HCT116 (cell line): Measurements from ENCODE around the gene ZNF578. TPM values are rescaled to one million over a fixed set of nuclear protein-coding genes. Genes with fewer than 3 reads are reported as not detected.
"Not testable (repeated sequence)": the region's sequence is repeated elsewhere in the genome, so short reads cannot be mapped to it uniquely, and the experiment has no call there.

Source experiments
- ATAC-seq: fragments of 200-7000 bp; cut with Tn5 transposase; 2 replicates; pipeline ENCODE4 v1.9.1; 2020; ENCODE audit warnings: mild to moderate bottlenecking, moderate library complexity
- BruUV-seq: library from RNA; stranded (reverse); fragments of 400-500 nt; replicated peaks from 2 replicates; lab custom pipeline; 2021; lab: Mats Ljungman, UMichigan
- CTCF ChIA-PET: fragments of 300-600 bp; sonication (Branson Sonifier 250); formaldehyde crosslinking; loops from one replicate; lab custom pipeline; 2021; ENCODE audit warnings: antibody characterized with exemption; lab: Charles Lee
- POLR2A ChIA-PET: fragments of 300-600, 350-600 bp; sonication (Branson Sonifier 250); formaldehyde crosslinking; loops from one replicate; lab custom pipeline; 2021; ENCODE audit warnings: antibody characterized with exemption; lab: Charles Lee
- RAD21 ChIA-PET, 2 experiments: fragments of 300-600 bp; sonication (Branson Sonifier 250); formaldehyde crosslinking; loops; one replicate each; lab custom pipeline; 2023; ENCODE audit warnings: low total read pairs in 2 of 2; ENCODE audit not compliant: uncharacterized antibody in 2 of 2, unreplicated experiment in 2 of 2, low non-redundant PET in 1 of 2; lab: Charles Lee
- DNase-seq: peaks from one replicate; pipeline ENCODE4 v3.0.0-alpha.2; 2010; ENCODE audit warnings: low read depth, low spot score
- H2AFZ ChIP-seq: fragments of 200-600 bp; shearing (Covaris generic), sonication (generic); 2 replicates; pipeline ENCODE4 v1.6.1; 2017; ENCODE audit warnings: low read depth, mixed run types, mixed read lengths, antibody characterized with exemption, low read length; ENCODE audit not compliant: poor library complexity, severe bottlenecking
- H3K27ac ChIP-seq: 2 replicates; pipeline ENCODE4 v1.5.1; 2012; ENCODE audit warnings: low read depth, low read length
- H3K27me3 ChIP-seq: fragments of 200-600 bp; sonication (generic); 2 replicates; pipeline ENCODE4 v1.6.1; 2016; ENCODE audit warnings: mixed run types, low read length, mixed read lengths; ENCODE audit not compliant: insufficient read depth
- H3K36me3 ChIP-seq, 2 experiments: fragments of 200-500 bp in 1 of 2; fragments of 200-600 bp in 1 of 2; sonication (Bioruptor generic) in 1 of 2; sonication (generic) in 1 of 2; 2 replicates each; pipeline versions ENCODE4 v1.5.1 to v1.6.1; 2014 to 2016; ENCODE audit warnings: low read length in 2 of 2, inconsistent platforms in 1 of 2, mixed read lengths in 1 of 2, mixed run types in 1 of 2; ENCODE audit not compliant: insufficient read depth in 2 of 2, control insufficient read depth in 1 of 2
- H3K4me1 ChIP-seq, 2 experiments: fragments of 200-600 bp in 1 of 2; sonication (generic) in 1 of 2; 2 replicates each; pipeline versions ENCODE4 v1.5.1 to v1.6.1; 2012 to 2017; ENCODE audit warnings: low read length in 2 of 2, inconsistent platforms in 1 of 2, mild to moderate bottlenecking in 1 of 2, mixed read lengths in 1 of 2, mixed run types in 1 of 2, moderate library complexity in 1 of 2; ENCODE audit not compliant: insufficient read depth in 2 of 2, control insufficient read depth in 1 of 2
- H3K4me2 ChIP-seq: fragments of 200-600 bp; sonication (generic); 2 replicates; pipeline ENCODE4 v1.6.1; 2017; ENCODE audit warnings: mixed run types, low read length, mixed read lengths
- H3K4me3 ChIP-seq, 2 experiments: fragments of 200-600 bp in 1 of 2; sonication (generic) in 1 of 2; replicated peaks in 1 of 2; 2 replicates each; pipeline ENCODE4 v1.5.1; 2011 to 2016; ENCODE audit warnings: low read length in 2 of 2, control low read depth in 1 of 2, low read depth in 1 of 2, mild to moderate bottlenecking in 1 of 2, mixed read lengths in 1 of 2, mixed run types in 1 of 2
- H3K79me2 ChIP-seq: fragments of 200-600 bp; sonication (generic); 2 replicates; pipeline ENCODE4 v1.6.1; 2017; ENCODE audit warnings: mild to moderate bottlenecking, mixed run types, low read length, moderate library complexity, mixed read lengths; ENCODE audit not compliant: insufficient read depth
- H3K9ac ChIP-seq: fragments of 200-600 bp; sonication (generic); 2 replicates; pipeline ENCODE4 v1.6.1; 2016; ENCODE audit warnings: low read length, mixed read lengths
- H3K9me2 ChIP-seq: fragments of 200-600 bp; sonication (generic), shearing (Covaris generic); 2 replicates; pipeline ENCODE4 v1.6.1; 2017; ENCODE audit warnings: mixed run types, mild to moderate bottlenecking, moderate library complexity; ENCODE audit not compliant: insufficient read depth
- H3K9me3 ChIP-seq, 2 experiments: fragments of 200-500 bp in 1 of 2; fragments of 200-600 bp in 1 of 2; sonication (Bioruptor generic) in 1 of 2; sonication (generic) in 1 of 2; 2 replicates each; pipeline ENCODE4 v1.6.1; 2014 to 2017; ENCODE audit warnings: low read length in 2 of 2, mixed read lengths in 2 of 2, inconsistent platforms in 1 of 2, low read depth in 1 of 2, mild to moderate bottlenecking in 1 of 2, mixed run types in 1 of 2, moderate library complexity in 1 of 2; ENCODE audit not compliant: control insufficient read depth in 1 of 2, insufficient read depth in 1 of 2
- H4K20me1 ChIP-seq: fragments of 200-600 bp; sonication (generic), shearing (Covaris generic); 2 replicates; pipeline ENCODE4 v1.6.1; 2017; ENCODE audit warnings: mixed run types, mild to moderate bottlenecking, moderate library complexity; ENCODE audit not compliant: insufficient read depth
- CEBPB ChIP-seq: IDR thresholded peaks from 2 replicates; pipeline ENCODE4 v1.6.1; 2012; ENCODE audit warnings: low read depth
- EGR1 ChIP-seq: IDR thresholded peaks from 2 replicates; pipeline ENCODE4 v1.6.1; 2012; ENCODE audit warnings: low read depth
- ELF1 ChIP-seq: IDR thresholded peaks from 2 replicates; pipeline ENCODE4 v1.6.1; 2012; ENCODE audit warnings: low read depth, borderline replicate concordance
- EZH2phosphoT487 ChIP-seq: fragments of 200-600 bp; IDR thresholded peaks from 2 replicates; pipeline ENCODE4 v1.6.1; 2018; ENCODE audit warnings: antibody characterized with exemption, borderline replicate concordance
- FOSL1 ChIP-seq: IDR thresholded peaks from 2 replicates; pipeline ENCODE4 v1.6.1; 2012; ENCODE audit warnings: low read depth
- JUND ChIP-seq: IDR thresholded peaks from 2 replicates; pipeline ENCODE4 v1.6.1; 2012
- POLR2A ChIP-seq: IDR thresholded peaks from 2 replicates; pipeline ENCODE4 v1.7.0; 2011; ENCODE audit warnings: borderline replicate concordance; ENCODE audit not compliant: insufficient read depth, insufficient read length; ENCODE audit errors: extremely low read depth
- POLR2AphosphoS5 ChIP-seq: IDR thresholded peaks from 2 replicates; pipeline ENCODE4 v1.6.1; 2011; ENCODE audit warnings: mild to moderate bottlenecking, low read depth, low read length, moderate library complexity
- SP1 ChIP-seq: IDR thresholded peaks from 2 replicates; pipeline ENCODE4 v1.6.1; 2012; ENCODE audit warnings: low read depth
- SRF ChIP-seq: IDR thresholded peaks from 2 replicates; pipeline ENCODE4 v1.6.1; 2012; ENCODE audit warnings: low read depth
- TCF7L2 ChIP-seq: IDR thresholded peaks from 2 replicates; pipeline ENCODE4 v1.7.0; 2011; ENCODE audit warnings: borderline replicate concordance, inconsistent platforms; ENCODE audit not compliant: insufficient read depth, insufficient read length; ENCODE audit errors: extremely low read depth
- YY1 ChIP-seq: IDR thresholded peaks from 2 replicates; pipeline ENCODE4 v1.6.1; 2011; ENCODE audit warnings: low read length, low read depth, moderate library complexity, mild to moderate bottlenecking; ENCODE audit not compliant: insufficient replicate concordance; ENCODE audit errors: extremely low read depth
- ZFX ChIP-seq: fragments of 450-650 bp; IDR thresholded peaks from 2 replicates; pipeline ENCODE4 v1.6.1; 2017
- ZNF274 ChIP-seq: fragments of 200-500 bp; sonication (Bioruptor generic); IDR thresholded peaks from 2 replicates; pipeline ENCODE4 v1.6.1; 2014; ENCODE audit warnings: mild to moderate bottlenecking, low read depth, low read length, inconsistent platforms
- intact Hi-C: fragments of 100-400 bp; cut with micrococcal nuclease; formaldehyde crosslinking; loops from 2 replicates; pipeline ENCODE4 v1.10.0; 2022
- total RNA-seq: library from RNA; stranded (reverse); gene quantifications from one replicate; pipeline ENCODE4 v1.2.1, GENCODE V29; 2021; ENCODE audit not compliant: unreplicated experiment
- TF ChIP-seq, protein P1 (sequence below): IDR thresholded peaks from 2 replicates; pipeline ENCODE4 v1.6.1; 2012
- TF ChIP-seq, protein P2 (sequence below): IDR thresholded peaks from 2 replicates; pipeline ENCODE4 v1.6.1; 2011; ENCODE audit warnings: mild to moderate bottlenecking, low read length, moderate library complexity; ENCODE audit not compliant: insufficient replicate concordance; ENCODE audit errors: extremely low read depth

Gene ZNF578
- total RNA-seq, 1 experiment from 2014 or later = not detected

- TF ChIP-seq SP1 = no peak
- no peak for TF ChIP-seq FOSL1
- no peak for TF ChIP-seq EZH2phosphoT487
- no peak for TF ChIP-seq CEBPB
Measured at GRCh38 chr19:52533901-52534300, 80.5 kb downstream of the ZNF578 start (continued).

DNA sequence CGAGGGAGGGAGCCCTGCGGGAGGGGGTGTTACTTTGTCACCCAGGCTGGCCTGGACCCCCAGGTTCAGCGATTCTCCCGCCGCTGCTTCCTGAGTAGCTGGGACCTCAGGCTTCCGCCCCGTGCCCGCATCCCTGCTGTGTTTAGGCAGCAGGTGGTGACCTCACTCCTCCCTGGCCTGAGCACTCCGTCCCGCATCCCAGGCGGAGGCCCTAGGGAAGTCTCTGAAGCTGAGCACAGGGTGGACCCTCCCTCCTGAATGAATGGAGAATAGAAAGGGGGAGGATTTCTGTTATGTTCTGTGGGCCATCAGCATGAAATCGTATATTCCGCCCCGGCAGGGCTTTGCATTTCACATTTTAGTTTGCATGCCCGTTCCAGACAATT, 82.0 kb downstream of the ZNF578 start:
- H3K27me3 ChIP-seq, H3K27ac ChIP-seq, CTCF ChIA-PET, intact Hi-C loops, H3K4me2 ChIP-seq, H2AFZ ChIP-seq, H3K4me1 ChIP-seq, POLR2A ChIA-PET, DNase-seq, H3K9me2 ChIP-seq, ATAC-seq, BruUV-seq, H3K4me3 ChIP-seq, RAD21 ChIA-PET, H3K79me2 ChIP-seq, H3K9me3 ChIP-seq, H3K9ac ChIP-seq, H3K36me3 ChIP-seq, H4K20me1 ChIP-seq: not testable (repeated sequence)

GRCh38 chr19:52535771-52536447, 82.6 kb downstream of the ZNF578 start:
- Histone ChIP-seq H3K27ac (no peak overlapping the region), H3K27me3 (no peaks in the 10 kb centered on the region), H3K79me2 (no peaks in the 10 kb centered on the region), H3K36me3 (peaks cover 0 to 9% of the 10 kb centered on the region in 2 experiments), H3K4me3 (no peak overlapping the region), H3K9me3 (peaks cover 0 to 10% of the 10 kb centered on the region in 2 experiments; a peak in 1 of 4 replicates), H3K9me2 (no peaks in the 10 kb centered on the region), H3K9ac (no peak overlapping the region), H3K4me1 (no peaks in the 10 kb centered on the region), H4K20me1 (no peaks in the 10 kb centered on the region), H2AFZ (no peak overlapping the region), H3K4me2 (no peak overlapping the region)
- ATAC-seq = no peak
- no peak for TF ChIP-seq TCF7L2
- TF ChIP-seq, protein P1, sequence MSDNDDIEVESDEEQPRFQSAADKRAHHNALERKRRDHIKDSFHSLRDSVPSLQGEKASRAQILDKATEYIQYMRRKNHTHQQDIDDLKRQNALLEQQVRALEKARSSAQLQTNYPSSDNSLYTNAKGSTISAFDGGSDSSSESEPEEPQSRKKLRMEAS = no peak
- TF ChIP-seq POLR2A = no peak
- TF ChIP-seq JUND = no peak
- TF ChIP-seq SRF = no peak
- TF ChIP-seq, protein P2, sequence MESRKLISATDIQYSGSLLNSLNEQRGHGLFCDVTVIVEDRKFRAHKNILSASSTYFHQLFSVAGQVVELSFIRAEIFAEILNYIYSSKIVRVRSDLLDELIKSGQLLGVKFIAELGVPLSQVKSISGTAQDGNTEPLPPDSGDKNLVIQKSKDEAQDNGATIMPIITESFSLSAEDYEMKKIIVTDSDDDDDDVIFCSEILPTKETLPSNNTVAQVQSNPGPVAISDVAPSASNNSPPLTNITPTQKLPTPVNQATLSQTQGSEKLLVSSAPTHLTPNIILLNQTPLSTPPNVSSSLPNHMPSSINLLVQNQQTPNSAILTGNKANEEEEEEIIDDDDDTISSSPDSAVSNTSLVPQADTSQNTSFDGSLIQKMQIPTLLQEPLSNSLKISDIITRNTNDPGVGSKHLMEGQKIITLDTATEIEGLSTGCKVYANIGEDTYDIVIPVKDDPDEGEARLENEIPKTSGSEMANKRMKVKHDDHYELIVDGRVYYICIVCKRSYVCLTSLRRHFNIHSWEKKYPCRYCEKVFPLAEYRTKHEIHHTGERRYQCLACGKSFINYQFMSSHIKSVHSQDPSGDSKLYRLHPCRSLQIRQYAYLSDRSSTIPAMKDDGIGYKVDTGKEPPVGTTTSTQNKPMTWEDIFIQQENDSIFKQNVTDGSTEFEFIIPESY = no peak
- TF ChIP-seq EGR1 = no peak
- no peak for TF ChIP-seq ZNF274
- TF ChIP-seq YY1 = no peak
- no peak for TF ChIP-seq ZFX
- TF ChIP-seq POLR2AphosphoS5 = no peak
- TF ChIP-seq ELF1 = no peak
- RAD21 ChIA-PET = no interaction called here
- no TSS peak for BruUV-seq
- DNase-seq = no peak
- CTCF ChIA-PET = no interaction called here
- intact Hi-C loops = no loop called here
- POLR2A ChIA-PET = no interaction called here
